Measurements from ENCODE around the gene ADARB1.

DNA sequence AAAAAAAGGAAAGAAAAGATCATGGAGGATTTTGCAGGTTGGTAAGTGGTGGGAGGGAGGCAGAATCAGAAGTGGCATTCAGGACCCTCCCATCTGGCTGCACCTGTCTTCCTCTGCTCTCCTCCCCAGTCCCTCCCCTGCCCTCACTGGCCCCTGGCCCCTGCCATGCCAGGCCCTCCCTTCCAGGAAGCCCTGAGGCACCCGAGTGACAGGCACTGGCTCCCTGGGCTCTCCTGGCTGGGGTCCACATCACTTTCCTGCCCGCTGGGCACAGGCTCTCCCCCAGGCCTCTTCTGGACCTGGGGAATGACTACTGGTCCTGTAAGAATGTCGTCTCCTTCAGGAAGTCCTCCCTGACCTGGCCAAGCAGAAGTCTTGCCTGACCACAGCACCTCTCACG, 15.3 kb upstream of the ADARB1 start:
- TF ChIP-seq ATF1 (CRISPR knock-in tag; IDR thresholded peaks at IDR 0.05) (no peak), JUN (CRISPR knock-in tag; IDR thresholded peaks at IDR 0.05) (no peak), CREB1 (CRISPR knock-in tag; IDR thresholded peaks at IDR 0.05) (no peak), TEAD4 (CRISPR knock-in tag; IDR thresholded peaks at IDR 0.05) (no peak), NFYB (CRISPR knock-in tag; conservative IDR thresholded peaks at IDR 0.05; ENCODE audit: low read depth) (no peak), ZNF423 (CRISPR knock-in tag; IDR thresholded peaks at IDR 0.05) (no peak), FOXP1 (CRISPR knock-in tag; IDR thresholded peaks at IDR 0.05; ENCODE audit: borderline replicate concordance) (no peak), ZBTB21 (CRISPR knock-in tag; IDR thresholded peaks at IDR 0.05; ENCODE audit: borderline replicate concordance) (no peak), MXD4 (CRISPR knock-in tag; IDR thresholded peaks at IDR 0.05; ENCODE audit: borderline replicate concordance) (no peak), ETV6 (CRISPR knock-in tag; IDR thresholded peaks at IDR 0.05) (no peak), ZNF671 (CRISPR knock-in tag; IDR thresholded peaks at IDR 0.05) (no peak)
- TF ChIP-seq, protein P1, sequence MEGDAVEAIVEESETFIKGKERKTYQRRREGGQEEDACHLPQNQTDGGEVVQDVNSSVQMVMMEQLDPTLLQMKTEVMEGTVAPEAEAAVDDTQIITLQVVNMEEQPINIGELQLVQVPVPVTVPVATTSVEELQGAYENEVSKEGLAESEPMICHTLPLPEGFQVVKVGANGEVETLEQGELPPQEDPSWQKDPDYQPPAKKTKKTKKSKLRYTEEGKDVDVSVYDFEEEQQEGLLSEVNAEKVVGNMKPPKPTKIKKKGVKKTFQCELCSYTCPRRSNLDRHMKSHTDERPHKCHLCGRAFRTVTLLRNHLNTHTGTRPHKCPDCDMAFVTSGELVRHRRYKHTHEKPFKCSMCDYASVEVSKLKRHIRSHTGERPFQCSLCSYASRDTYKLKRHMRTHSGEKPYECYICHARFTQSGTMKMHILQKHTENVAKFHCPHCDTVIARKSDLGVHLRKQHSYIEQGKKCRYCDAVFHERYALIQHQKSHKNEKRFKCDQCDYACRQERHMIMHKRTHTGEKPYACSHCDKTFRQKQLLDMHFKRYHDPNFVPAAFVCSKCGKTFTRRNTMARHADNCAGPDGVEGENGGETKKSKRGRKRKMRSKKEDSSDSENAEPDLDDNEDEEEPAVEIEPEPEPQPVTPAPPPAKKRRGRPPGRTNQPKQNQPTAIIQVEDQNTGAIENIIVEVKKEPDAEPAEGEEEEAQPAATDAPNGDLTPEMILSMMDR (IDR thresholded peaks at IDR 0.05) = no peak
- TF ChIP-seq, protein P2, sequence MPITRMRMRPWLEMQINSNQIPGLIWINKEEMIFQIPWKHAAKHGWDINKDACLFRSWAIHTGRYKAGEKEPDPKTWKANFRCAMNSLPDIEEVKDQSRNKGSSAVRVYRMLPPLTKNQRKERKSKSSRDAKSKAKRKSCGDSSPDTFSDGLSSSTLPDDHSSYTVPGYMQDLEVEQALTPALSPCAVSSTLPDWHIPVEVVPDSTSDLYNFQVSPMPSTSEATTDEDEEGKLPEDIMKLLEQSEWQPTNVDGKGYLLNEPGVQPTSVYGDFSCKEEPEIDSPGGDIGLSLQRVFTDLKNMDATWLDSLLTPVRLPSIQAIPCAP (CRISPR knock-in tag; IDR thresholded peaks at IDR 0.05) = no peak
- TF ChIP-seq, protein P3, sequence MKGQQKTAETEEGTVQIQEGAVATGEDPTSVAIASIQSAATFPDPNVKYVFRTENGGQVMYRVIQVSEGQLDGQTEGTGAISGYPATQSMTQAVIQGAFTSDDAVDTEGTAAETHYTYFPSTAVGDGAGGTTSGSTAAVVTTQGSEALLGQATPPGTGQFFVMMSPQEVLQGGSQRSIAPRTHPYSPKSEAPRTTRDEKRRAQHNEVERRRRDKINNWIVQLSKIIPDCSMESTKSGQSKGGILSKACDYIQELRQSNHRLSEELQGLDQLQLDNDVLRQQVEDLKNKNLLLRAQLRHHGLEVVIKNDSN (CRISPR knock-in tag; IDR thresholded peaks at IDR 0.05) = no peak

All from WTC11 (cell line).